Endodermal cell (in vitro differentiated cells): ENCODE data around the gene TBC1D2. TPM values are rescaled to one million over a fixed set of nuclear protein-coding genes. Genes with fewer than 3 reads are reported as not detected.

Source experiments
- DNase-seq: peaks from one replicate; pipeline ENCODE4 v3.0.0-alpha.2; 2017
- H3K27ac ChIP-seq: 2 replicates; pipeline ENCODE4 v1.5.1; 2013; ENCODE audit warnings: mild to moderate bottlenecking, low read depth, low read length, moderate library complexity
- H3K27me3 ChIP-seq: 2 replicates; pipeline ENCODE4 v1.6.1; 2013; ENCODE audit warnings: mild to moderate bottlenecking, low read length, moderate library complexity; ENCODE audit not compliant: insufficient read depth, control insufficient read depth, poor library complexity, severe bottlenecking
- H3K36me3 ChIP-seq: 2 replicates; pipeline ENCODE4 v1.7.0; 2013; ENCODE audit warnings: mild to moderate bottlenecking, low read length, moderate library complexity; ENCODE audit not compliant: control insufficient read depth, insufficient read depth
- H3K4me1 ChIP-seq: one replicate; pipeline ENCODE4 v1.7.0; 2013; ENCODE audit warnings: low read length; ENCODE audit not compliant: control insufficient read depth, insufficient read depth
- H3K4me3 ChIP-seq: 2 replicates; pipeline ENCODE4 v1.5.1; 2013; ENCODE audit warnings: mild to moderate bottlenecking, low read length, moderate library complexity
- H3K9ac ChIP-seq: 2 replicates; pipeline ENCODE4 v1.6.1; 2013; ENCODE audit warnings: mild to moderate bottlenecking, low read length, moderate library complexity; ENCODE audit not compliant: poor library complexity, severe bottlenecking; ENCODE audit errors: extremely low read depth
- H3K9me3 ChIP-seq: 2 replicates; pipeline ENCODE4 v1.6.1; 2013; ENCODE audit warnings: mild to moderate bottlenecking, low read length, moderate library complexity; ENCODE audit not compliant: control insufficient read depth
- H3K27ac Mint-ChIP-seq: 2 replicates; pipeline ENCODE4 v1.8.0; 2020; ENCODE audit warnings: mixed read lengths
- H3K27me3 Mint-ChIP-seq: 2 replicates; pipeline ENCODE4 v1.8.0; 2021; ENCODE audit warnings: mild to moderate bottlenecking, mixed read lengths; ENCODE audit not compliant: insufficient read depth
- H3K36me3 Mint-ChIP-seq: 2 replicates; pipeline ENCODE4 v1.8.0; 2020; ENCODE audit warnings: low read depth, mixed read lengths
- H3K4me1 Mint-ChIP-seq: 2 replicates; pipeline ENCODE4 v1.8.0; 2020; ENCODE audit warnings: mixed read lengths
- H3K4me3 Mint-ChIP-seq: 2 replicates; pipeline ENCODE4 v1.8.0; 2020; ENCODE audit warnings: mild to moderate bottlenecking, moderate library complexity, mixed read lengths
- H3K9me3 Mint-ChIP-seq: 2 replicates; pipeline ENCODE4 v1.8.0; 2020; ENCODE audit warnings: mild to moderate bottlenecking, mixed read lengths
- CTCF ChIP-seq: fragments of 200-600 bp; sonication (generic); conservative IDR thresholded peaks from 2 replicates; pipeline ENCODE4 v1.5.0; 2021; ENCODE audit warnings: antibody characterized with exemption, mild to moderate bottlenecking
- WGBS, 2 experiments: methylation state at CpG; one replicate each; pipeline versions ENCODE4 v1.1.5 to v1.1.7; 2013; ENCODE audit warnings: missing lambda C conversion rate in 2 of 2, mixed read lengths in 1 of 2; ENCODE audit not compliant: insufficient coverage in 1 of 2, insufficient read length in 1 of 2; 5-methylcytosine and 5-hydroxymethylcytosine counted together
- total RNA-seq, 2 donors: library from RNA; stranded (reverse); fragmentation: NEBNext Ultra II Directional in 1 of 2; extraction: Animal tissue kit (Norgen Biotek cat#: 25700) in 1 of 2; gene quantifications; 2 replicates in 1 of 2; 3 replicates in 1 of 2; pipeline ENCODE4 v1.2.1, GENCODE V29; 2021

Gene TBC1D2
- total RNA-seq, 2 donors from 2014 or later = 8.1 to 10.4 TPM

- no peak overlapping the region for H3K9ac ChIP-seq
- no peak for TF ChIP-seq CTCF
- no peak overlapping the region for H3K27ac ChIP-seq
- no peak for DNase-seq
- no peak overlapping the region for H3K4me3 ChIP-seq
- Mint-ChIP-seq H3K27ac (no peak overlapping the region), H3K4me1 (peaks cover 3% of the 10 kb centered on the region), H3K27me3 (no peaks in the 10 kb centered on the region), H3K9me3 (peaks cover 5% of the 10 kb centered on the region), H3K36me3 (peaks cover 26% of the 10 kb centered on the region), H3K4me3 (no peak overlapping the region)
- WGBS, 2 experiments = 86 to 94% methylated on average over 6 to 7 of the region's 7 CpGs
- no peaks in the 10 kb centered on the region for H3K4me1 ChIP-seq
- H3K36me3 ChIP-seq = peaks cover 14% of the 10 kb centered on the region
- no peaks in the 10 kb centered on the region for H3K27me3 ChIP-seq
- H3K9me3 ChIP-seq = peaks cover 3% of the 10 kb centered on the region
Measured at GRCh38 chr9:98203153-98203552, 52.3 kb downstream of the TBC1D2 start.

- no peak overlapping the region for H3K4me3 Mint-ChIP-seq
- peaks cover 3% of the 10 kb centered on the region for H3K4me1 Mint-ChIP-seq
- H3K27ac ChIP-seq = no peak overlapping the region
- peaks cover 7% of the 10 kb centered on the region for H3K36me3 ChIP-seq
- no peak for TF ChIP-seq CTCF
- H3K27me3 Mint-ChIP-seq = no peaks in the 10 kb centered on the region
- H3K9ac ChIP-seq = no peak overlapping the region
- H3K27me3 ChIP-seq = no peaks in the 10 kb centered on the region
- no peaks in the 10 kb centered on the region for H3K9me3 Mint-ChIP-seq
- 90 to 93% methylated on average over 5 of the region's 5 CpGs for WGBS, 2 experiments
- no peaks in the 10 kb centered on the region for H3K4me1 ChIP-seq
- no peaks in the 10 kb centered on the region for H3K9me3 ChIP-seq
- peaks cover 17% of the 10 kb centered on the region for H3K36me3 Mint-ChIP-seq
- no peak overlapping the region for H3K4me3 ChIP-seq
- H3K27ac Mint-ChIP-seq = no peak overlapping the region
- DNase-seq = no peak
Measured at GRCh38 chr9:98202252-98202651, 53.2 kb downstream of the TBC1D2 start.

GRCh38 chr9:98201749-98202148 is 53.7 kb downstream of the TBC1D2 start:
- Histone ChIP-seq H3K36me3 (peaks cover 7% of the 10 kb centered on the region), H3K9me3 (no peaks in the 10 kb centered on the region), H3K9ac (no peak overlapping the region), H3K4me1 (no peaks in the 10 kb centered on the region), H3K4me3 (no peak overlapping the region), H3K27ac (no peak overlapping the region), H3K27me3 (no peaks in the 10 kb centered on the region)
- 90 to 93% methylated on average over 7 of the region's 7 CpGs for WGBS, 2 experiments
- DNase-seq = no peak
- Mint-ChIP-seq H3K27me3 (no peaks in the 10 kb centered on the region), H3K27ac (no peak overlapping the region), H3K36me3 (peaks cover 16% of the 10 kb centered on the region), H3K9me3 (no peaks in the 10 kb centered on the region), H3K4me3 (no peak overlapping the region), H3K4me1 (peaks cover under 1% of the 10 kb centered on the region)
- TF ChIP-seq CTCF = no peak
